Tibial nerve (tissue), 4 donors: ENCODE data around the gene ODAM. TPM values are rescaled to one million over a fixed set of nuclear protein-coding genes. Genes with fewer than 3 reads are reported as not detected.
"Not testable (repeated sequence)": the region's sequence is repeated elsewhere in the genome, so short reads cannot be mapped to it uniquely, and the experiment has no call there.

Source experiments
- DNase-seq, 2 donors: peaks; one replicate each; pipeline ENCODE4 v3.0.0-alpha.2; 2019; ENCODE audit warnings: low spot score in 2 of 2
- H3K27ac ChIP-seq, 4 donors: fragments of 200-600 bp; sonication (generic) in 3 of 4; one replicate each; pipeline ENCODE4 v1.5.1; 2017 to 2019; ENCODE audit warnings: mild to moderate bottlenecking in 1 of 4
- H3K27me3 ChIP-seq, 2 donors: fragments of 200-600 bp; sonication (generic) in 1 of 2; one replicate each; pipeline versions ENCODE4 v1.5.1 to v1.6.0; 2017 to 2019
- H3K36me3 ChIP-seq, 3 donors: fragments of 200-600 bp; sonication (generic); one replicate each; pipeline ENCODE4 v1.5.1; 2018 to 2019
- H3K4me1 ChIP-seq, 4 donors: fragments of 200-600 bp; sonication (generic) in 3 of 4; one replicate each; pipeline ENCODE4 v1.5.1; 2017 to 2019
- H3K4me3 ChIP-seq, 4 donors: fragments of 200-600 bp; sonication (generic) in 3 of 4; one replicate each; pipeline ENCODE4 v1.5.1; 2017 to 2019; ENCODE audit warnings: mild to moderate bottlenecking in 1 of 4, moderate library complexity in 1 of 4
- H3K9me3 ChIP-seq, 4 donors: fragments of 200-600 bp; sonication (generic) in 3 of 4; one replicate each; pipeline ENCODE4 v1.5.1; 2017 to 2019
- CTCF ChIP-seq, 5 experiments: fragments of 200-600 bp in 3 of 5; fragments of 450-650 bp in 2 of 5; sonication (generic) in 3 of 5; IDR thresholded peaks; one replicate each; pipeline ENCODE4 v1.5.1; 2016 to 2019; ENCODE audit warnings: antibody characterized with exemption in 5 of 5, mild to moderate bottlenecking in 3 of 5, moderate library complexity in 2 of 5
- EP300 ChIP-seq, 2 donors: sonication (generic); formaldehyde crosslinking; IDR thresholded peaks; one replicate each; pipeline ENCODE4 v1.6.1; 2017; ENCODE audit warnings: antibody characterized with exemption in 2 of 2, mild to moderate bottlenecking in 1 of 2
- POLR2A ChIP-seq, 2 donors: fragments of 450-650 bp; IDR thresholded peaks; one replicate each; pipeline ENCODE4 v1.6.1; 2017; ENCODE audit warnings: antibody characterized with exemption in 2 of 2, mild to moderate bottlenecking in 2 of 2, moderate library complexity in 2 of 2
- WGBS, 2 donors: methylation state at CpG; one replicate each; pipeline ENCODE4 v1.1.5; 2018; 5-methylcytosine and 5-hydroxymethylcytosine counted together
- total RNA-seq, 4 donors: library from RNA; depleted of rRNA; stranded (reverse); fragments of >200 nt; gene quantifications; one replicate each; pipeline ENCODE4 v1.1.0, GENCODE V29; 2016

The ODAM gene
- total RNA-seq, 4 donors from 2014 or later, result not detected

DNA sequence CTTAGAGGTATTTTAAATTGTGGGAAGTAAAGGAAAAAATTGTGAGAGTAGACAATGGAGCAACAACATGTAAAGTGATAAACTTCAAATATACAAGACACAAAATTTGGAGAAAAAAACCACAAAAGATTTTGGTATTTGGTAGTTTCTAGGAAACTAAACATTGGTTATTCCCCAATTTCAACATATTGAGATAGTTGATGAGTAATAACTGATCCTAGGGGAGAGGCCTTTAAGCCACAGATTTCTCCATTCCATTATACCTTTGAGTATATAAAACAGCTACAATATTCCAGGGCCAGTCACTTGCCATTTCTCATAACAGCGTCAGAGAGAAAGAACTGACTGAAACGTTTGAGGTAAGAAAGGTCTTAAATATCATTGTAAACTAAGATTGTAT, 30.3 kb downstream of the ODAM start, which contains the start of gene FDCSP:
Gene FDCSP, plus strand, starts transcription at position 301 of the 400 bp plus-strand sequence. CDS start 5,071 bp downstream, outside the sequence.
- H3K27me3 ChIP-seq, result no peaks in the 10 kb centered on the region
- no peaks in the 10 kb centered on the region for H3K4me1 ChIP-seq
- no peaks in the 10 kb centered on the region for H3K36me3 ChIP-seq

DNA sequence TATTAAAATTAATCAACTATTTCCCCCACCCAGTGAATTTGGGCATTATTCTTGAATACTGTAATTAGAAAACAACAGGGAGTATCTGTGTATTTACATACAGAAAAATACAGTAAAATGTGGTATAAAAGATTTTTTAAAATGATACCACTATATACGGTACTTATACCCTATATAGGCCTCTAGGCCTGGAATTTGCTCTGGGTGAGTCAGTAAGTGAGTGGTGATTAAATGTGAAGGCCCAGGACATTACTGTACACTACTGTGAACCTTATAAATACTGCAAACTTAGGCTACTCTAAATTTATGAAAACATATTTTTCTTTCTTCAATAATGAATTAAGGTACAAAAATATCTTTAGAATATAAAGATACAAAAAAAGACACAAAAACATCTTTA, 40.6 kb downstream of the ODAM start:
- 53 to 88% methylated on average over 1 of the region's 1 CpG for WGBS, 2 donors

More for the DNA sequence above, 30.3 kb downstream of the ODAM start, which contains the start of gene FDCSP:
- 73 to 74% methylated on average over 2 of the region's 2 CpGs for WGBS, 2 donors
- no peak within 1 kb of the TSS for H3K27ac ChIP-seq
- DNase-seq, result no peak
- no peaks in the 10 kb centered on the region for H3K9me3 ChIP-seq
- H3K4me3 ChIP-seq, result no peak within 1 kb of the TSS
- TF ChIP-seq EP300 (IDR thresholded peaks at IDR 0.05), result no peak

DNA sequence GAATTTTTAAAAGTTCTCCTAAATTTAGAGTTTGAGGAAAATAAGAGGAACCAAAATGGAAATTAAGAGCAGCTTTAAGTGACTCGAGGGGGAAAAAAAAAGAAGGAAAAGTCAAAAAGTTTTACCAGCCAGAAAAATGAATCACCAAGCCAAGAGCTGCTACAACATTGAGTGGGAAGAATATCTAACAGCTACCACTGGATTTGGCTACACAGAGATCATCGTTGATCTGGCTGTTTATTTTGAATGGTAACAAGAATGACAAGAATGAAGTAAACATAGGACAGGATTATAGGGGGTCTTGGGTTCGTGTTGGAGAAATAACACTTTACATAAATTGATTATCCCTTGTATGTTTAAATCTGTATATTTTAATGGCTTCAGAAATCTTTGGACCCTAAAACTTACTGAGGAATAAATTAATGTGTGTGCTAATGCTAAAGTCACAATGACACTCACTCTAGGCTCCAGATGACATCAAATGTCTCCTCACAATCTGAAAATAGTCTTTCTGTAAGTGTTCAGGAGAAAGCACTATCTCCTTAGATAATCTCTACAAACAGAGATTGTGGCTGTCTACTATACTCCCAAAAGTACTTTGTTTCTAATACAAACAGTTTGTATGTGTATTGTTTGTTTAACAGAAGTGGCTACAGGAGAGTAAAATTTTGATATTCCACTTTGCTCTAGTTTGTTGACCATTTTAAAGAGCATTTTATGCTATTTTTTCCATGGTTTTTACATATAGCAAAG, 43.8 kb downstream of the ODAM start:
- H3K4me3 ChIP-seq, result no peak overlapping the region
- TF ChIP-seq POLR2A (IDR thresholded peaks at IDR 0.05) (no peak), CTCF (IDR thresholded peaks at IDR 0.05) (no peak), EP300 (IDR thresholded peaks at IDR 0.05) (no peak)
- WGBS, 2 donors, result 29 to 39% methylated on average over 3 of the region's 3 CpGs

More for the DNA sequence above, 40.6 kb downstream of the ODAM start:
- H3K27ac ChIP-seq, result no peak overlapping the region
- no peaks in the 10 kb centered on the region for H3K9me3 ChIP-seq
- no peaks in the 10 kb centered on the region for H3K27me3 ChIP-seq
- no peak overlapping the region for H3K4me3 ChIP-seq
- TF ChIP-seq CTCF (IDR thresholded peaks at IDR 0.05) (no peak), EP300 (IDR thresholded peaks at IDR 0.05) (no peak), POLR2A (IDR thresholded peaks at IDR 0.05) (no peak)
- H3K4me1 ChIP-seq, result no peaks in the 10 kb centered on the region
- H3K36me3 ChIP-seq, result no peaks in the 10 kb centered on the region
- DNase-seq, result no peak

GRCh38 chr4:70239884-70240591, 44.5 kb downstream of the ODAM start:
- H3K27me3 ChIP-seq, result no peaks in the 10 kb centered on the region
- 57 to 71% methylated on average over 5 of the region's 5 CpGs for WGBS, 2 donors

More for the DNA sequence above, 43.8 kb downstream of the ODAM start:
- no peak overlapping the region for H3K27ac ChIP-seq
- H3K4me1 ChIP-seq, result no peaks in the 10 kb centered on the region
- no peaks in the 10 kb centered on the region for H3K27me3 ChIP-seq
- no peaks in the 10 kb centered on the region for H3K36me3 ChIP-seq
- no peak for DNase-seq
- no peaks in the 10 kb centered on the region for H3K9me3 ChIP-seq

DNA sequence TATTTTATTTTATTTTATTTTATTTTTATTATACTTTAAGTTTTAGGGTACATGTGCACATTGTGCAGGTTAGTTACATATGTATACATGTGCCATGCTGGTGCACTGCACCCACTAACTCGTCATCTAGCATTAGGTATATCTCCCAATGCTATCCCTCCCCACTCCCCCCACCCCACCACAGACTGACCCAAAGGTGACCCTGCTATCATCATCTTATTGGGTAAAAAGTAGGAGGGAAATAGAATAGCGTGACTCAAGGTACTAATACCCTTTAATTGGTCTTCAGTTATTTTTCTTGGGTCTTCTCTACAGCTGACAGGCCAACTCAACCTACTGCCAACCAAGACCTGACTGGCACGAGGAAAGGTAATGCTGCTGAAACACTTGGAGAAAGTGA, 46.8 kb downstream of the ODAM start, which contains the start of gene CSN3:
Gene CSN3, plus strand, starts transcription at position 301 of the 400 bp plus-strand sequence. CDS start 2,223 bp downstream, outside the sequence.
- H3K4me1 ChIP-seq, H3K27ac ChIP-seq, H3K36me3 ChIP-seq, H3K4me3 ChIP-seq, DNase-seq, H3K9me3 ChIP-seq, H3K27me3 ChIP-seq: not testable (repeated sequence)
- 87 to 90% methylated on average over 3 of the region's 3 CpGs for WGBS, 2 donors

More at GRCh38 chr4:70239884-70240591, 44.5 kb downstream of the ODAM start:
- H3K4me1 ChIP-seq, result no peaks in the 10 kb centered on the region
- no peak overlapping the region for H3K4me3 ChIP-seq
- H3K36me3 ChIP-seq, result no peaks in the 10 kb centered on the region
- DNase-seq, result no peak
- no peak for TF ChIP-seq EP300 (IDR thresholded peaks at IDR 0.05)
- TF ChIP-seq POLR2A (IDR thresholded peaks at IDR 0.05), result no peak
- TF ChIP-seq CTCF (IDR thresholded peaks at IDR 0.05), result no peak
- H3K9me3 ChIP-seq, result no peaks in the 10 kb centered on the region
- no peak overlapping the region for H3K27ac ChIP-seq

DNA sequence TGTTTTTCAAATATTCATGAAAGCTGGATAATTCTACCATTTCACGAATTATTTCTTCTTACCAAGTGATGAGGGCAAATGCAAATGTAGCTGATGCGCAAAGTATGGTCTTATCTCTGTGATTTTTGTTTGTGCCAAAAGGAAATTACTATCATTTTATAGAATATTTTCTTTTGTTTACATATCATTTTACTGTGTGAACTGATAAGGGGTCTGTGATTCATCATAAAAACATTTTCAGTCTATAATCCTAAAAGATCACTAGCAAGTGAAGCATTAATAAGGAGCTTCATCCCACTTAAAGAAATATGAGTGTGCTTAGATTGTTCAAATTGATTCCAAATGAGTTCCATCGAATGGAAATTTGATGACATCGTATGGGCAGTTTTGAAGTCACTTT, 47.6 kb downstream of the ODAM start:
- WGBS, 2 donors, result 70 to 81% methylated on average over 4 of the region's 4 CpGs
- H3K4me3 ChIP-seq, result no peak overlapping the region
- no peak overlapping the region for H3K27ac ChIP-seq
- H3K27me3 ChIP-seq, result no peaks in the 10 kb centered on the region
- no peak for DNase-seq
- no peaks in the 10 kb centered on the region for H3K4me1 ChIP-seq
- no peaks in the 10 kb centered on the region for H3K36me3 ChIP-seq
- H3K9me3 ChIP-seq, result no peaks in the 10 kb centered on the region
- TF ChIP-seq EP300 (IDR thresholded peaks at IDR 0.05), result no peak
- no peak for TF ChIP-seq POLR2A (IDR thresholded peaks at IDR 0.05)
- TF ChIP-seq CTCF (IDR thresholded peaks at IDR 0.05), result no peak
